ENCODE results near the gene HYI. TPM values are rescaled to one million over a fixed set of nuclear protein-coding genes. Genes with fewer than 3 reads are reported as not detected.

Gene HYI
- total RNA-seq, 3 donors from 2014 or later: 41.8 to 85.0 (median 79.3) TPM

- no peaks in the 10 kb centered on the region for H3K4me1 ChIP-seq (ENCODE audit: low read depth)
- TF ChIP-seq CTCF (IDR thresholded peaks at IDR 0.05): no peak
- intact Hi-C loops (cut with DNase I, micrococcal nuclease): no loop called here
- H3K36me3 ChIP-seq (ENCODE audit: low read depth): no peaks in the 10 kb centered on the region
- no peak for DNase-seq
- ATAC-seq: no peak
- H3K4me3 ChIP-seq: no peak overlapping the region
- no peaks in the 10 kb centered on the region for H3K9me3 ChIP-seq
Measured at GRCh38 chr1:43469932-43470331, 16.2 kb upstream of the HYI start.

- no peak overlapping the region for H3K4me3 ChIP-seq
- no peak for TF ChIP-seq CTCF (IDR thresholded peaks at IDR 0.05)
- intact Hi-C loops (cut with DNase I, micrococcal nuclease): no loop called here
- ATAC-seq (no peak), DNase-seq (no peak)
- no peaks in the 10 kb centered on the region for H3K9me3 ChIP-seq
- H3K4me1 ChIP-seq (ENCODE audit: low read depth): no peaks in the 10 kb centered on the region
- no peaks in the 10 kb centered on the region for H3K36me3 ChIP-seq (ENCODE audit: low read depth)
Measured at GRCh38 chr1:43468414-43468813, 14.7 kb upstream of the HYI start.

GRCh38 chr1:43466403-43466802, 12.7 kb upstream of the HYI start:
- intact Hi-C loops (cut with DNase I, micrococcal nuclease): no loop called here
- TF ChIP-seq CTCF (IDR thresholded peaks at IDR 0.05): no peak
- Histone ChIP-seq H3K36me3 (ENCODE audit: low read depth) (no peaks in the 10 kb centered on the region), H3K9me3 (no peaks in the 10 kb centered on the region), H3K4me3 (no peak overlapping the region), H3K4me1 (ENCODE audit: low read depth) (no peaks in the 10 kb centered on the region)
- DNase-seq: no peak
- no peak for ATAC-seq

GRCh38 chr1:43465505-43466067, 11.9 kb upstream of the HYI start:
- TF ChIP-seq CTCF (IDR thresholded peaks at IDR 0.05): no peak
- ATAC-seq: peak; percentile 34
- no peaks in the 10 kb centered on the region for H3K9me3 ChIP-seq
- no peak for DNase-seq
- intact Hi-C loops (cut with DNase I, micrococcal nuclease): no loop called here
- H3K4me3 ChIP-seq: no peak overlapping the region
- H3K4me1 ChIP-seq (ENCODE audit: low read depth): no peaks in the 10 kb centered on the region
- H3K36me3 ChIP-seq (ENCODE audit: low read depth): no peaks in the 10 kb centered on the region

- intact Hi-C loops (cut with DNase I, micrococcal nuclease): no loop called here
- DNase-seq (no peak), ATAC-seq (no peak)
- Histone ChIP-seq H3K4me1 (ENCODE audit: low read depth) (no peaks in the 10 kb centered on the region), H3K9me3 (no peaks in the 10 kb centered on the region), H3K4me3 (no peak overlapping the region), H3K36me3 (ENCODE audit: low read depth) (no peaks in the 10 kb centered on the region)
- no peak for TF ChIP-seq CTCF (IDR thresholded peaks at IDR 0.05)
Measured at GRCh38 chr1:43464681-43465504, 11.2 kb upstream of the HYI start.

Measured in mucosa of descending colon (tissue), 3 donors.